Mesodermal cell (in vitro differentiated cells): Measurements from ENCODE around the gene ATP6V0C. TPM values are rescaled to one million over a fixed set of nuclear protein-coding genes. Genes with fewer than 3 reads are reported as not detected.

Experiments
- H3K27ac ChIP-seq: 2 replicates; pipeline ENCODE4 v1.7.0; 2013; ENCODE audit warnings: mild to moderate bottlenecking, low read depth, low read length, moderate library complexity; ENCODE audit not compliant: severe bottlenecking
- H3K36me3 ChIP-seq: 2 replicates; pipeline ENCODE4 v1.7.1; 2013; ENCODE audit warnings: mild to moderate bottlenecking, low read length, moderate library complexity; ENCODE audit not compliant: control insufficient read depth, insufficient read depth
- H3K4me1 ChIP-seq: one replicate; pipeline ENCODE4 v1.7.1; 2013; ENCODE audit warnings: mild to moderate bottlenecking, low read length; ENCODE audit not compliant: insufficient read depth, control insufficient read depth, poor library complexity, severe bottlenecking
- H3K4me3 ChIP-seq: 2 replicates; pipeline ENCODE4 v1.7.0; 2013; ENCODE audit warnings: low read length, control low read depth, mild to moderate bottlenecking; ENCODE audit not compliant: insufficient read depth, poor library complexity, severe bottlenecking; ENCODE audit errors: extremely low read depth
- H3K9me3 ChIP-seq: 2 replicates; pipeline ENCODE4 v1.7.1; 2013; ENCODE audit warnings: mild to moderate bottlenecking, low read length, moderate library complexity; ENCODE audit not compliant: control insufficient read depth
- WGBS, 2 experiments: methylation state at CpG; one replicate each; pipeline ENCODE4 v1.1.5; 2013; ENCODE audit warnings: missing lambda C conversion rate in 2 of 2; ENCODE audit not compliant: insufficient coverage in 2 of 2; 5-methylcytosine and 5-hydroxymethylcytosine counted together
- polyA plus RNA-seq, 2 experiments: library from polyadenylated mRNA; stranded (reverse); fragments of 50-300 nt; gene quantifications; one replicate each; pipeline ENCODE4 v1.2.3, GENCODE V29; 2013

Gene ATP6V0C
- polyA plus RNA-seq (2013, experiment 1 of 2), result 255 TPM
- 193 TPM for polyA plus RNA-seq (2013, experiment 2 of 2)

- WGBS, 2 experiments, result 1 to 2% methylated on average over 78 to 92 of the region's 122 CpGs
- H3K4me1 ChIP-seq, result peaks cover 35% of the 10 kb centered on the region
- H3K27ac ChIP-seq, result peak within 1 kb of the TSS; percentile 97
- H3K36me3 ChIP-seq, result peaks cover 9% of the 10 kb centered on the region
- no peaks in the 10 kb centered on the region for H3K9me3 ChIP-seq
- H3K4me3 ChIP-seq, result peak within 1 kb of the TSS; percentile 82
These were observed at the start of gene ATP6V0C for GRCh38 chr16:2513405-2514332. Gene ATP6V0C, plus strand, starts transcription at chr16:2513952. Its CDS starts 152 bp downstream, at chr16:2514104.

- WGBS, 2 experiments, result 92 to 94% methylated on average over 9 to 11 of the region's 12 CpGs
- Histone ChIP-seq H3K9me3 (no peaks in the 10 kb centered on the region), H3K27ac (no peak overlapping the region), H3K4me3 (no peak overlapping the region), H3K4me1 (peaks cover 29% of the 10 kb centered on the region), H3K36me3 (peaks cover 14% of the 10 kb centered on the region)
These were observed 49.4 kb upstream of the ATP6V0C start for GRCh38 chr16:2464333-2464732.

- Histone ChIP-seq H3K4me3 (no peak overlapping the region), H3K36me3 (peaks cover 14% of the 10 kb centered on the region), H3K9me3 (no peaks in the 10 kb centered on the region), H3K4me1 (peaks cover 25% of the 10 kb centered on the region), H3K27ac (no peak overlapping the region)
- WGBS, 2 experiments, result 91 to 96% methylated on average over 11 to 12 of the region's 12 CpGs
These were observed 47.9 kb upstream of the ATP6V0C start for GRCh38 chr16:2465653-2466415.

- 92 to 94% methylated on average over 25 to 29 of the region's 29 CpGs for WGBS, 2 experiments
- Histone ChIP-seq H3K9me3 (no peaks in the 10 kb centered on the region), H3K4me1 (peaks cover 18% of the 10 kb centered on the region), H3K4me3 (no peak overlapping the region), H3K36me3 (peaks cover 10% of the 10 kb centered on the region), H3K27ac (no peak overlapping the region)
These were observed 46.9 kb upstream of the ATP6V0C start for GRCh38 chr16:2466667-2467527.

- Histone ChIP-seq H3K4me3 (peak overlapping the region; percentile 33), H3K9me3 (no peaks in the 10 kb centered on the region), H3K4me1 (peaks cover 19% of the 10 kb centered on the region), H3K27ac (no peak overlapping the region), H3K36me3 (peaks cover 2% of the 10 kb centered on the region)
- WGBS, 2 experiments, result 4 to 5% methylated on average over 54 to 66 of the region's 80 CpGs
These were observed 46.1 kb upstream of the ATP6V0C start for GRCh38 chr16:2467528-2468232.

- Histone ChIP-seq H3K27ac (no peak overlapping the region), H3K4me3 (peak overlapping the region; percentile 33), H3K9me3 (no peaks in the 10 kb centered on the region), H3K4me1 (peaks cover 19% of the 10 kb centered on the region), H3K36me3 (no peaks in the 10 kb centered on the region)
- WGBS, 2 experiments, result 2 to 6% methylated on average over 22 to 36 of the region's 38 CpGs
These were observed 45.5 kb upstream of the ATP6V0C start for GRCh38 chr16:2468233-2468724.

GRCh38 chr16:2468725-2469398 is 44.9 kb upstream of the ATP6V0C start:
- peak overlapping the region; percentile 33 for H3K4me3 ChIP-seq
- no peak overlapping the region for H3K27ac ChIP-seq
- no peaks in the 10 kb centered on the region for H3K36me3 ChIP-seq
- peaks cover 15% of the 10 kb centered on the region for H3K4me1 ChIP-seq
- WGBS, 2 experiments, result 29 to 44% methylated on average over 1 to 5 of the region's 14 CpGs
- H3K9me3 ChIP-seq, result no peaks in the 10 kb centered on the region

GRCh38 chr16:2469399-2470233 is 44.1 kb upstream of the ATP6V0C start:
- H3K27ac ChIP-seq, result no peak overlapping the region
- H3K9me3 ChIP-seq, result no peaks in the 10 kb centered on the region
- H3K4me3 ChIP-seq, result no peak overlapping the region
- 79 to 86% methylated on average over 11 to 16 of the region's 16 CpGs for WGBS, 2 experiments
- H3K36me3 ChIP-seq, result no peaks in the 10 kb centered on the region
- peaks cover 14% of the 10 kb centered on the region for H3K4me1 ChIP-seq

- Histone ChIP-seq H3K9me3 (no peaks in the 10 kb centered on the region), H3K4me3 (no peak overlapping the region), H3K36me3 (no peaks in the 10 kb centered on the region), H3K4me1 (peaks cover 14% of the 10 kb centered on the region), H3K27ac (no peak overlapping the region)
- 87 to 91% methylated on average over 4 to 5 of the region's 7 CpGs for WGBS, 2 experiments
These were observed 43.5 kb upstream of the ATP6V0C start for GRCh38 chr16:2470234-2470601.
